Measurements from ENCODE around the gene GOLGB1.

The GOLGB1 gene

DNA sequence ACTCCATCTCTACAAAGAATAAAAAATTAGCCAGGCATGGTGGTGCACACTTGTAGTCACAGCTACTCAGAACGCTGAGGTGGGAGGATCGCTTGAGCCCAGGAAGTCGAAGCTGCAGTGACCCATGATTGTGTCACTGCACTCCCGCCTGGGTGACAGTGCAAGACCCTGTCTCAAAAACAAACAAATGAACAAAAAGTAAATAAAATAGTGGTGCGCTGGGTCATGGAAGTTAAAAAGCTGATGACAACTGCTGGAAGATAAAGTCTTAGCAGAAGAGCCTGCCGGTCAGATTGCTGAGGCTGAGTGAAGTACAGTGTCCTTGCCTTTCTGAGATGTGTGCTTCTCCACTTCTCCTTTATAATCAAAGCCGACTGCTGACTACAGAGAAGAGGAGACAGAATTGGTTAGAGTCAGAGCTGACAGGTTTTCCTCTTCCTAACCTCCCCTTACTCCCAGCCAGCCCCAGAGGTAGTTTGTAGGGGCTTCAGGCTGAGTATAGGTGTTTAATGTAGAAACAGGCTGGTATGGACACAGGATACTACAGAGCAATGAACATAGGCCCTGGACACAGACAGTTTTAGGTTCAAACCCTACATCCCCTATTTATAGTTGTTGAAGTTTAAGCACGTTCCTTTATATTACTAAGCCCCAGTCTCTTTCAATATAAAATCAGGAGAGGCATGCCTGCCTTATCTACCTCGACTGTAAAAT lies 106.8 kb downstream of the GOLGB1 start:
- WGBS, 2 experiments: 87 to 91% methylated on average over 9 of the region's 9 CpGs

DNA sequence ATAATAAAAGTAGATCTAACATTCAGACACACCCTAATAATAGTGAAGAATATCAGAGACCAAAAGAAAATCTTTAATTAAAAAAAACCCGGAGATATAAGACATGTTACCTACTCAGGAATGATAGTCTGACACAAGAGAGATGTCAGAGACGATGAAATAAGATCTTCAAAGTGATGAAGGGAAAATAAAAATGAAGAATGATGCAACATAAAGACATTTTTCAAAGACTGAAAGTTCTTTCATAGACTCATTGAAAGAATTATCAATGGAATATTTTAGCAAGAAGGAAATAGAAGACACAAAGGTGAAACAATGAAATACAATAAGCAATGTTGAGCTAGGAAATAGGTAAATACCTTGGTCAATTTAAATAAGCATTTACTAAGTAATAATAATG lies 108.4 kb downstream of the GOLGB1 start:
- H3K27ac ChIP-seq (ENCODE audit: insufficient read depth, low read depth, low read length, poor library complexity, severe bottlenecking): no peak overlapping the region
- WGBS, 2 experiments: 94 to 100% methylated on average over 1 to 2 of the region's 2 CpGs
- H3K27me3 ChIP-seq (ENCODE audit: control insufficient read depth, insufficient read depth, low read length, poor library complexity, severe bottlenecking): no peaks in the 10 kb centered on the region
- H3K4me3 ChIP-seq (ENCODE audit: insufficient read depth, low read depth, low read length): no peak overlapping the region
- H3K36me3 ChIP-seq (ENCODE audit: control insufficient read depth, insufficient read depth, low read length): no peaks in the 10 kb centered on the region
- no peaks in the 10 kb centered on the region for H3K9me3 ChIP-seq (ENCODE audit: control insufficient read depth, low read length)
- no peaks in the 10 kb centered on the region for H3K4me1 ChIP-seq (ENCODE audit: control insufficient read depth, insufficient read depth, low read length)

More for the DNA sequence above, 106.8 kb downstream of the GOLGB1 start:
- H3K4me3 ChIP-seq (ENCODE audit: insufficient read depth, low read depth, low read length): no peak overlapping the region
- no peaks in the 10 kb centered on the region for H3K9me3 ChIP-seq (ENCODE audit: control insufficient read depth, low read length)
- no peak overlapping the region for H3K27ac ChIP-seq (ENCODE audit: insufficient read depth, low read depth, low read length, poor library complexity, severe bottlenecking)
- no peaks in the 10 kb centered on the region for H3K4me1 ChIP-seq (ENCODE audit: control insufficient read depth, insufficient read depth, low read length)
- no peaks in the 10 kb centered on the region for H3K27me3 ChIP-seq (ENCODE audit: control insufficient read depth, insufficient read depth, low read length, poor library complexity, severe bottlenecking)
- H3K36me3 ChIP-seq (ENCODE audit: control insufficient read depth, insufficient read depth, low read length): no peaks in the 10 kb centered on the region

DNA sequence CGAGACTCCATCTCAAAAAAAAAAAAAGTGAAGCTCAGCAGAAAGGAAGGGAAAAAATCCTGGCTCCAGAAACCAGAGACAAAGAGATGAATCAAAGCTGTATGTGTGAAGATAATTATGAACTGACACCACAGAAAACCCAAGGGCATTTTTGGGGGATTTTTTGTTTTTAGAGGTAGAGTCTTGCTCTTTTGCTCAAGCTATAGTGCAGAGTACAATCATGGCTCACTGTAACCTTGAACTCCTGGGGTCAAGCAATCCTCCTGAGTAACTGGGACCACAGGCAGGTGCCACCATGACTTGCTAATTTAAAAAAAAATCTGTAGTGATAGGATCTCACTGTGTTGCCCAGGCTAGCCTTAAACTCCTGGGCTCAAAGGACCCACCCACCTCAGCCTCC lies 111.6 kb downstream of the GOLGB1 start:
- Histone ChIP-seq H3K4me1 (ENCODE audit: control insufficient read depth, insufficient read depth, low read length) (no peaks in the 10 kb centered on the region), H3K27ac (ENCODE audit: insufficient read depth, low read depth, low read length, poor library complexity, severe bottlenecking) (no peak overlapping the region), H3K36me3 (ENCODE audit: control insufficient read depth, insufficient read depth, low read length) (no peaks in the 10 kb centered on the region), H3K4me3 (ENCODE audit: insufficient read depth, low read depth, low read length) (no peak overlapping the region), H3K9me3 (ENCODE audit: control insufficient read depth, low read length) (no peaks in the 10 kb centered on the region), H3K27me3 (ENCODE audit: control insufficient read depth, insufficient read depth, low read length, poor library complexity, severe bottlenecking) (no peaks in the 10 kb centered on the region)
- 79 to 93% methylated on average over 1 of the region's 1 CpG for WGBS, 2 experiments

DNA sequence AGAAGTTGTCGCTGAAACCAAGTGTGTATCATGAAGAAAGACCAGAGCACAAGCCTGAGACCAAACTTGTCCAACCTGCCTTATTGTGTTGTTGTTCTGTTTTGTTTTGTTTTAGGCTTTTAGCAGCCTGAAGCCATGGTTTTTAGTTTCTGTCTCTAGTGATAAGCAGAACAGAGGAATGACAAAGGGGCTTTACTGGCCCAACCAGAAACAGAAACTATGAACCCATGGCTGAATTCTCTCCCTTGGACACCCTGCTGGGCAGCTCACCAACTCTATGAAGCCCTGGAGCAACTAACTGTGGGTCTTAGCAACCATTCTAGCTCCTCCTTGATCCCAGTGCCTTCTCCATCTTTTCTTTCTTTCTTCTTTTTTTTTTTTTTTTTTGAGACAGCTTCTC lies 119.2 kb downstream of the GOLGB1 start:
- no peaks in the 10 kb centered on the region for H3K4me1 ChIP-seq (ENCODE audit: control insufficient read depth, insufficient read depth, low read length)
- no peak overlapping the region for H3K4me3 ChIP-seq (ENCODE audit: insufficient read depth, low read depth, low read length)
- H3K27me3 ChIP-seq (ENCODE audit: control insufficient read depth, insufficient read depth, low read length, poor library complexity, severe bottlenecking): no peaks in the 10 kb centered on the region
- H3K27ac ChIP-seq (ENCODE audit: insufficient read depth, low read depth, low read length, poor library complexity, severe bottlenecking): no peak overlapping the region
- WGBS, 2 experiments: 94 to 98% methylated on average over 1 of the region's 1 CpG
- no peaks in the 10 kb centered on the region for H3K36me3 ChIP-seq (ENCODE audit: control insufficient read depth, insufficient read depth, low read length)
- H3K9me3 ChIP-seq (ENCODE audit: control insufficient read depth, low read length): no peaks in the 10 kb centered on the region

DNA sequence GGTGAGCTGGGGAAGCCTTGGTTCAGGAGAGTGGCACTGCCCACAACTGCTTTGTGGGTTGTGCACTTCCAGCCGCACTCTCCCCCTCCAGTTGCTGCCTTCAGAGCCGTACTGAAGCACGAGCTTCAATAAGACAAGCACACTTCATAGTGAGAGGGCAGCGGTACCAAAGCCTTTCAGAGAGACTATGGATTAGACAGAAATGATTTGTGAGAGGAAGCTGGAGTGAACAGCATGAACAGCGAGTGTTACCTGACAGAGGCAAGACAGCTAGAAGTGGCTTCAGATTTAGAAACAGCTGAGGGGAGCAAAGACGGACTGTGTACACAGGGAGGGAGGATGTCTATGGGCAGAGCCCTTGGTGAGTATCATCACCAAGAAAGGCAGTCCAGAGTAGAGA lies 119.9 kb downstream of the GOLGB1 start:
- no peak overlapping the region for H3K4me3 ChIP-seq (ENCODE audit: insufficient read depth, low read depth, low read length)
- WGBS, 2 experiments: 95 to 96% methylated on average over 6 of the region's 6 CpGs

DNA sequence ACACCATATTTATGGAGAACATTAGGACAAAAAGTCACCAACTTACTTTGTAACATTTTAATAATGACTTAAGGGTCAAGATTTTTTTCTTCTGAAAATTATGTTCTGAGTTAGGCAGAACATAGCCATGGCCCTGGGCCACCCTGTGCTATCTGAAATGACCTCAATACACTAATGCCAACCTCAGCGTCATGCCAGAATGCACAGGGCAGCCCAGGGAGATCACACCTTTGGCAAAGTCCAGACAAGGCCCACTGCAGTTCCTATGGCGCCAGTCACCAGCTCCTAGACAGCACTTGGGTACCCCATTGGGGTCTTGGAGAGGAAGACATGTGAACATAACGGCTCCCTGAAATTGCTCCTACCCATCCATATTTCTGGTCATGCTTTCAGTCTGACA lies 121.9 kb downstream of the GOLGB1 start:
- no peaks in the 10 kb centered on the region for H3K36me3 ChIP-seq (ENCODE audit: control insufficient read depth, insufficient read depth, low read length)
- H3K27me3 ChIP-seq (ENCODE audit: control insufficient read depth, insufficient read depth, low read length, poor library complexity, severe bottlenecking): no peaks in the 10 kb centered on the region
- H3K27ac ChIP-seq (ENCODE audit: insufficient read depth, low read depth, low read length, poor library complexity, severe bottlenecking): no peak overlapping the region
- H3K4me3 ChIP-seq (ENCODE audit: insufficient read depth, low read depth, low read length): no peak overlapping the region
- no peaks in the 10 kb centered on the region for H3K9me3 ChIP-seq (ENCODE audit: control insufficient read depth, low read length)
- no peaks in the 10 kb centered on the region for H3K4me1 ChIP-seq (ENCODE audit: control insufficient read depth, insufficient read depth, low read length)
- 41 to 66% methylated on average over 2 to 3 of the region's 3 CpGs for WGBS, 2 experiments

More for the DNA sequence above, 119.9 kb downstream of the GOLGB1 start:
- Histone ChIP-seq H3K27ac (ENCODE audit: insufficient read depth, low read depth, low read length, poor library complexity, severe bottlenecking) (no peak overlapping the region), H3K4me1 (ENCODE audit: control insufficient read depth, insufficient read depth, low read length) (no peaks in the 10 kb centered on the region), H3K36me3 (ENCODE audit: control insufficient read depth, insufficient read depth, low read length) (no peaks in the 10 kb centered on the region), H3K27me3 (ENCODE audit: control insufficient read depth, insufficient read depth, low read length, poor library complexity, severe bottlenecking) (no peaks in the 10 kb centered on the region), H3K9me3 (ENCODE audit: control insufficient read depth, low read length) (no peaks in the 10 kb centered on the region)

DNA sequence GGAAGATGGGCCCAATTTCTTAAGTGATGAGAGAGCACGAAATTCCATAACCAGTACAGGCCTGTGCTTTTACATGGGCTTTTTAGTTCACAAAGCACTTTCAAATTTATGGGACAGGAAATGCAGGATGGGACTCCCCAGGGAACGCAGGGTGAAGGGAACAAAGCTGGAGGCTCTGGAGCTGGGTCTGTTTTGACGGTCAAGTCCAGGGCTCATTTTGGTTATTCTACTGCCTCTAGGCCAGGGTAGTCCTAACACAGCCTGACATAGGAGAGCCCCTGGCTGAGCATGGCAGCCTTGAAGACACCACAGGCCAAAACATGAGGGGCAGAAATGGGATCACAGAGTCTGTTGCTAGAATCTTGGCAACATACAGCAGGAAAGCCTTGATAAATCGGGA lies 122.3 kb downstream of the GOLGB1 start:
- Histone ChIP-seq H3K27me3 (ENCODE audit: control insufficient read depth, insufficient read depth, low read length, poor library complexity, severe bottlenecking) (no peaks in the 10 kb centered on the region), H3K9me3 (ENCODE audit: control insufficient read depth, low read length) (no peaks in the 10 kb centered on the region), H3K36me3 (ENCODE audit: control insufficient read depth, insufficient read depth, low read length) (no peaks in the 10 kb centered on the region), H3K4me3 (ENCODE audit: insufficient read depth, low read depth, low read length) (no peak overlapping the region), H3K4me1 (ENCODE audit: control insufficient read depth, insufficient read depth, low read length) (no peaks in the 10 kb centered on the region), H3K27ac (ENCODE audit: insufficient read depth, low read depth, low read length, poor library complexity, severe bottlenecking) (no peak overlapping the region)
- 92 to 95% methylated on average over 4 of the region's 4 CpGs for WGBS, 2 experiments

DNA sequence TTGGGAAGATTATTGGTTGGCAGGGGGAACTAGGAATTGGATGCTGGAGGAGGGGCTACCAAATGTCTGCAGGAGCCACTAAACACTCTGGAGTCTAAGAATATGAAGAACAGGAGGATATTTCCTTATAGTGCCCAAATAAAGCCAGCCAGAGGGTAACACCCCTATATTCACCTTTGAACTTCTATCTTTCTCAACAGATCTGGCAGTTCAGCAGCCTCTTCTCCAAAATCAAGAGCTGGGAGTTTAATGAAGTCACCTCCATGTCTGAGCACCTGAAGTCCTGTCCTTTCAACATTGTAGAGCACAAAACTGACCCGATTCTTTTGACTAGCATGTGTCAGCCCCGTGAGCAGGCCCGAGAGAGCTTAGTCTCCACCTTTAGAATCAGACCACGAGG lies 123.0 kb downstream of the GOLGB1 start:
- no peaks in the 10 kb centered on the region for H3K27me3 ChIP-seq (ENCODE audit: control insufficient read depth, insufficient read depth, low read length, poor library complexity, severe bottlenecking)
- H3K27ac ChIP-seq (ENCODE audit: insufficient read depth, low read depth, low read length, poor library complexity, severe bottlenecking): no peak overlapping the region
- H3K9me3 ChIP-seq (ENCODE audit: control insufficient read depth, low read length): no peaks in the 10 kb centered on the region
- no peak overlapping the region for H3K4me3 ChIP-seq (ENCODE audit: insufficient read depth, low read depth, low read length)
- no peaks in the 10 kb centered on the region for H3K36me3 ChIP-seq (ENCODE audit: control insufficient read depth, insufficient read depth, low read length)
- WGBS, 2 experiments: 92 to 98% methylated on average over 4 of the region's 4 CpGs
- H3K4me1 ChIP-seq (ENCODE audit: control insufficient read depth, insufficient read depth, low read length): no peaks in the 10 kb centered on the region

DNA sequence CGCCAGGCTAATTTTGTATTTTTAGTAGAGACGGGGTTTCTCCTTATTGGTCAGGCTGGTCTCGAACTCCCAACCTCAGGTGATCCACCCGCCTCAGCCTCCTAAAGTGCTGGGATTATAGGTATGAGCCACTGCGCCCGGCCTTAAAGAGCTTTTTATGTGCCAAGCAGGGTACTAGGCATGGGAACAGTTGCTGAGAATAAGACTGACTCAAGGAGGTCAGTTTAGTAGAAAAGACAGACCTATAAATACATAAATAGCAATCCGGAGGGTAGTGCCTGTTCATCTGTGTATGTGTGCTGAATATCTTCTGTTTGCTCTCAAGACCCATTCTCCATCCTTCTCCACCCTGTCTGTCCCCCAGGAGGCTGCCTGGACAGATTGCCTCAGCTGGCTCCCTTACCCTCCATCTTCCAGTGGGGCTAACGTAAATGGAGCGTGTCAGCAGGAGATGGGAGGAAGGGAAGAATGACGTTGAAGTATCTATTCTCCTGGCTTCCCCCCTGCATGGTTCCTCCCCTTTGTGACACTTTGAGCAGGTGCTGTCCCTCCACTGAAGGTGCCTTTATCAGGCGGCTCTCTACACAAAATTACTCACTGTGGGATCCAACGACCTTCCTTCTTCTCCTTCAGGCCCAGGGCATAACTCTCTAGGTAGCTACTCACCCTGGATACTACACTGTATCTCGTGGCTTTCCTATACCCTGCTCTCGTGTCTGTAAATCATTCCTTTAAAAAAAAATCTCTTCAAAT lies 125.2 kb downstream of the GOLGB1 start:
- no peak overlapping the region for H3K4me3 ChIP-seq (ENCODE audit: insufficient read depth, low read depth, low read length)
- H3K9me3 ChIP-seq (ENCODE audit: control insufficient read depth, low read length): no peaks in the 10 kb centered on the region
- no peaks in the 10 kb centered on the region for H3K36me3 ChIP-seq (ENCODE audit: control insufficient read depth, insufficient read depth, low read length)
- H3K27ac ChIP-seq (ENCODE audit: insufficient read depth, low read depth, low read length, poor library complexity, severe bottlenecking): no peak overlapping the region
- no peaks in the 10 kb centered on the region for H3K4me1 ChIP-seq (ENCODE audit: control insufficient read depth, insufficient read depth, low read length)
- no peaks in the 10 kb centered on the region for H3K27me3 ChIP-seq (ENCODE audit: control insufficient read depth, insufficient read depth, low read length, poor library complexity, severe bottlenecking)
- WGBS, 2 experiments: 69 to 70% methylated on average over 13 to 14 of the region's 14 CpGs

DNA sequence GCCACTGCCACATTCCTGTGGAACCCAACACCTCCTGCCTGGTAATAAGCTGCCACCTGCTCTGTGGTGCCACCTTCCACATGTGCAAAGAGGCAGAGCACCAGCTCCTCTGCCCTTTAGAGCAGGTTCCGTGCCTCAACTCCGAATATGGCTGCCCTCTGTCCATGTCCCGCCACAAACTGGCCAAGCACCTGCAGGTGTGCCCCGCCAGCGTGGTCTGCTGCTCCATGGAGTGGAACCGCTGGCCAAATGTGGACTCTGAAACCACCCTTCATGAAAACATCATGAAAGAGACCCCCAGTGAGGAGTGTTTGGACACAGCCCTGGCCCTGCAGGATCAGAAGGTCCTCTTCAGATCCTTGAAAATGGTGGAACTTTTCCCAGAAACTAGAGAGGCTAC lies 128.1 kb downstream of the GOLGB1 start:
- no peaks in the 10 kb centered on the region for H3K36me3 ChIP-seq (ENCODE audit: control insufficient read depth, insufficient read depth, low read length)
- no peaks in the 10 kb centered on the region for H3K4me1 ChIP-seq (ENCODE audit: control insufficient read depth, insufficient read depth, low read length)
- WGBS, 2 experiments: 91 to 95% methylated on average over 6 of the region's 6 CpGs
- H3K4me3 ChIP-seq (ENCODE audit: insufficient read depth, low read depth, low read length): no peak overlapping the region
- no peaks in the 10 kb centered on the region for H3K9me3 ChIP-seq (ENCODE audit: control insufficient read depth, low read length)
- H3K27ac ChIP-seq (ENCODE audit: insufficient read depth, low read depth, low read length, poor library complexity, severe bottlenecking): no peak overlapping the region
- H3K27me3 ChIP-seq (ENCODE audit: control insufficient read depth, insufficient read depth, low read length, poor library complexity, severe bottlenecking): no peaks in the 10 kb centered on the region

Data from ectodermal cell (in vitro differentiated cells).